Panc1 (cell line): ENCODE results near the gene ICOSLG.
"Not testable (repeated sequence)": the region's sequence is repeated elsewhere in the genome, so short reads cannot be mapped to it uniquely, and the experiment has no call there.

Source experiments
- POLR2AphosphoS5 ChIP-seq: IDR thresholded peaks from 2 replicates; pipeline ENCODE4 v1.6.1; 2012; ENCODE audit warnings: mild to moderate bottlenecking, low read depth, low read length, moderate library complexity
- SIN3A ChIP-seq: IDR thresholded peaks from 2 replicates; pipeline ENCODE4 v1.6.1; 2012; ENCODE audit warnings: low read depth, mild to moderate bottlenecking, low read length, moderate library complexity, borderline replicate concordance; ENCODE audit not compliant: insufficient read depth
- TF ChIP-seq, protein P1 (sequence below): fragments of 450-650 bp; IDR thresholded peaks from 2 replicates; pipeline ENCODE4 v1.5.1; 2017; ENCODE audit warnings: mild to moderate bottlenecking

DNA sequence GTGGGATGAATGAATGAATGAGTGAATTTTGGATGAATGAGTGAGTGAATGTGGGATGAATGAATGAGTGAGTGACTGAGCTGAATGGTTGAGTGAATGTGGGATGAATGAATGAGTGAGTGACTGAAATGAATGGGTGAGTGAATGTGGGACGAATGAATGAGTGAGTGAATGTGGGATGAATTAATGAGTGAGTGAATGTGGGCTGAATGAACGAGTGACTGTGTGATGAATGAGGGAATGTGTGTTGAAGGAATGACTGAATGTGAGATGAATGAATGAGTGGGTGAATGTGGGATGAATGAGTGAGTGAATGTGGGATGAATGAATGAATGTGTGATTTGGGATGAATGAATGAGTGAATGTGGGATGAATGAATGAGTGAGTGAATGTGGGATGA is 28.8 kb downstream of the ICOSLG start:
- TF ChIP-seq, protein P1, sequence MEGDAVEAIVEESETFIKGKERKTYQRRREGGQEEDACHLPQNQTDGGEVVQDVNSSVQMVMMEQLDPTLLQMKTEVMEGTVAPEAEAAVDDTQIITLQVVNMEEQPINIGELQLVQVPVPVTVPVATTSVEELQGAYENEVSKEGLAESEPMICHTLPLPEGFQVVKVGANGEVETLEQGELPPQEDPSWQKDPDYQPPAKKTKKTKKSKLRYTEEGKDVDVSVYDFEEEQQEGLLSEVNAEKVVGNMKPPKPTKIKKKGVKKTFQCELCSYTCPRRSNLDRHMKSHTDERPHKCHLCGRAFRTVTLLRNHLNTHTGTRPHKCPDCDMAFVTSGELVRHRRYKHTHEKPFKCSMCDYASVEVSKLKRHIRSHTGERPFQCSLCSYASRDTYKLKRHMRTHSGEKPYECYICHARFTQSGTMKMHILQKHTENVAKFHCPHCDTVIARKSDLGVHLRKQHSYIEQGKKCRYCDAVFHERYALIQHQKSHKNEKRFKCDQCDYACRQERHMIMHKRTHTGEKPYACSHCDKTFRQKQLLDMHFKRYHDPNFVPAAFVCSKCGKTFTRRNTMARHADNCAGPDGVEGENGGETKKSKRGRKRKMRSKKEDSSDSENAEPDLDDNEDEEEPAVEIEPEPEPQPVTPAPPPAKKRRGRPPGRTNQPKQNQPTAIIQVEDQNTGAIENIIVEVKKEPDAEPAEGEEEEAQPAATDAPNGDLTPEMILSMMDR: not testable (repeated sequence)
- TF ChIP-seq POLR2AphosphoS5, SIN3A: not testable (repeated sequence)
